GM19395 (cell line): ENCODE measurements around the gene SARS1.
"Not testable (repeated sequence)": the region's sequence is repeated elsewhere in the genome, so short reads cannot be mapped to it uniquely, and the experiment has no call there.

Source experiments
- ATAC-seq: cut with Tn5 transposase; IDR thresholded peaks from one replicate; pipeline ENCODE4 v1.9.1; 2021; ENCODE audit warnings: mild to moderate bottlenecking, moderate library complexity; ENCODE audit not compliant: unreplicated experiment

Gene SARS1

GRCh38 chr1:109272831-109273547 is 59.3 kb downstream of the SARS1 start:
- no peak for ATAC-seq

GRCh38 chr1:109273570-109274288 is 60.0 kb downstream of the SARS1 start:
- ATAC-seq = no peak

- ATAC-seq = no peak
These were observed 61.1 kb downstream of the SARS1 start for GRCh38 chr1:109274533-109275476.

- no peak for ATAC-seq
These were observed 62.1 kb downstream of the SARS1 start for GRCh38 chr1:109275706-109276345.

GRCh38 chr1:109277434-109278204 is 63.9 kb downstream of the SARS1 start:
- ATAC-seq = peak; percentile 93

GRCh38 chr1:109279615-109280278 is 66.0 kb downstream of the SARS1 start:
- ATAC-seq = no peak

GRCh38 chr1:109280862-109281261 is 67.1 kb downstream of the SARS1 start:
- ATAC-seq = no peak

GRCh38 chr1:109281680-109282496 is 68.2 kb downstream of the SARS1 start:
- ATAC-seq = no peak

GRCh38 chr1:109282497-109282951 is 68.8 kb downstream of the SARS1 start:
- no peak for ATAC-seq

- ATAC-seq = peak; percentile 95
These were observed 69.4 kb downstream of the SARS1 start, which contains the start of gene PSRC1 for GRCh38 chr1:109282952-109283747. TSS of gene PSRC1 (minus strand) at chr1:109283145.

- ATAC-seq = peak; percentile 54
These were observed 70.3 kb downstream of the SARS1 start for GRCh38 chr1:109283748-109284600.

- ATAC-seq = not testable (repeated sequence)
These were observed 73.0 kb downstream of the SARS1 start for GRCh38 chr1:109286762-109287161.
